ENCODE measurements around the gene PAPOLA.

PAPOLA gene

DNA sequence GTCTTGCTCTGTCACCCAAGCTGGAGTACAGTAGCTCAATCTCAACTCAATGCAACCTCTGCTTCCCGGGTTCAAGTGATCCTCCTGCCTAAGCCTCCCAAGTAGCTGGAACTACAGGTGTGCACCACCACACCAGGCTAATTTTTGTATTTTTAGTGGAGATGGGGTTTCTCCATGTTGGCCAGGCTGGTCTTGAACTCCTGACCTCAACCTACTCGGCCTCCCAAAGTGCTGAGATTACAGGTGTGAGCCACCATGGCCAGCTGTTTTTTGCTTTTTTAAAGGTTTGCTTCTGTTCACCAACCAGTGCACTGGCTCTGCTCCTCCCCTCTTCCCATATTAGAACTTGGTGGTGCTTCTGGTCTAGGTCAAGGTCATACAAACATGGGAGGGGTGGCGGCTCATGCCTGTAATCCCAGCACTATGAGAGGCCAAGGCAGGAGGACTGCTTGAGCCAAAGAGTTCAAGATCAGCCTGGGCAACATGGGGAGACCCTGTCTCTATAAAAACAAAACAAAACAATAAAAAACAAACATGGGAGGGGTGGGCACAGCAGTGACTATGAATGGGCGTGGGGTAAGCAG is 20.4 kb upstream of the PAPOLA start:
- no peak for DNase-seq
- in situ Hi-C loops (cut with HindIII; ENCODE audit: low pct_ligation_motif_present, low sequenced_read_pairs), result no loop called here
- no peak for TF ChIP-seq CTCF (IDR thresholded peaks at IDR 0.05; ENCODE audit: low read depth, low read length, missing control alignments)
- Histone ChIP-seq H3K36me3 (replicated peaks) (no peaks in the 10 kb centered on the region), H3K27ac (no peak overlapping the region), H3K27me3 (replicated peaks) (no peaks in the 10 kb centered on the region), H3K4me3 (ENCODE audit: low read depth, low read length) (no peak overlapping the region)

- H3K27ac ChIP-seq, result no peak overlapping the region
- TF ChIP-seq CTCF (IDR thresholded peaks at IDR 0.05; ENCODE audit: low read depth, low read length, missing control alignments), result no peak
- H3K36me3 ChIP-seq (replicated peaks), result no peaks in the 10 kb centered on the region
- no peak for DNase-seq
- no peaks in the 10 kb centered on the region for H3K27me3 ChIP-seq (replicated peaks)
- in situ Hi-C loops (cut with HindIII; ENCODE audit: low pct_ligation_motif_present, low sequenced_read_pairs), result no loop called here
- no peak overlapping the region for H3K4me3 ChIP-seq (ENCODE audit: low read depth, low read length)
These were observed 19.2 kb upstream of the PAPOLA start for GRCh38 chr14:96482986-96483385.

GRCh38 chr14:96484399-96484798 is 17.8 kb upstream of the PAPOLA start:
- TF ChIP-seq CTCF (IDR thresholded peaks at IDR 0.05; ENCODE audit: low read depth, low read length, missing control alignments), result no peak
- in situ Hi-C loops (cut with HindIII; ENCODE audit: low pct_ligation_motif_present, low sequenced_read_pairs), result no loop called here
- H3K4me3 ChIP-seq (ENCODE audit: low read depth, low read length), result no peak overlapping the region
- no peak overlapping the region for H3K27ac ChIP-seq
- no peaks in the 10 kb centered on the region for H3K27me3 ChIP-seq (replicated peaks)
- no peaks in the 10 kb centered on the region for H3K36me3 ChIP-seq (replicated peaks)
- no peak for DNase-seq

DNA sequence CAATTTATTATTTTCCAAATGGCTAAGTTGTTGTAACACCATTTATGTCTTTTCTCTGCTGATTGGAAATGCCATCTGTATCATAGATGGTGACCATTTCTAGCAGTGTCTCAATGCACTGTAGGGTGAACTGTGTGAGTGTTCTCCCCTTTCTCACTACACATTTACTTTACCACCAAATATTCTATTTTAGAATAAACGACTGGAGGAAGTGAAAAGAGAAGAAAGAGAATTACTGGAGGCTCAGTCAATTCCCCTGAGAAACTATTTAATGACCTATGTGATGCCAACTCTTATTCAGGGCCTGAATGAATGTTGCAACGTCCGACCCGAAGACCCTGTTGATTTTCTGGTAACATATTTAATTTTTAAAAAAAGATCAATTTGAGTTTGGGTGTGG is 15.5 kb upstream of the PAPOLA start:
- no peaks in the 10 kb centered on the region for H3K36me3 ChIP-seq (replicated peaks)
- no peaks in the 10 kb centered on the region for H3K27me3 ChIP-seq (replicated peaks)
- no peak for DNase-seq
- no peak overlapping the region for H3K27ac ChIP-seq
- H3K4me3 ChIP-seq (ENCODE audit: low read depth, low read length), result no peak overlapping the region
- in situ Hi-C loops (cut with HindIII; ENCODE audit: low pct_ligation_motif_present, low sequenced_read_pairs), result no loop called here
- TF ChIP-seq CTCF (IDR thresholded peaks at IDR 0.05; ENCODE audit: low read depth, low read length, missing control alignments), result no peak

DNA sequence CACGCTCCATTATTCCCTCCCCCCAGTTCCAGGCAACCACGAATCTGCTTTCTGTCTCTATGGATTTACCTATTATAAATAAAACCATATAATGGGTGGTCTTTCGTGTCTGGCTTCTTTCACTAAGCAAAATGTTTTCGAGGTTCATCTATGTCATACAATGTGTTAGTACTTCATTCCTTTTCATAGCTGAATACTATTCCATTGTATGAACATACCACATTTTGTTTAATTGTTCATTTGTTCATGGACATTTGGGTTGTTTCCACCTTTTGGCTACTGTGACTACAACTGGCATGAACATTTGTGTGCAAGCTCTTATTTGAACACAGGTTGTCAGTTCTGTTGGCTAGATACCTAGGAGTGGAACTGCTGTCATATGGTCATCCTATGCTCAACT is 12.9 kb upstream of the PAPOLA start:
- Histone ChIP-seq H3K27ac (no peak overlapping the region), H3K27me3 (replicated peaks) (no peaks in the 10 kb centered on the region), H3K4me3 (ENCODE audit: low read depth, low read length) (no peak overlapping the region), H3K36me3 (replicated peaks) (no peaks in the 10 kb centered on the region)
- TF ChIP-seq CTCF (IDR thresholded peaks at IDR 0.05; ENCODE audit: low read depth, low read length, missing control alignments), result no peak
- DNase-seq, result no peak
- in situ Hi-C loops (cut with HindIII; ENCODE audit: low pct_ligation_motif_present, low sequenced_read_pairs), result no loop called here

DNA sequence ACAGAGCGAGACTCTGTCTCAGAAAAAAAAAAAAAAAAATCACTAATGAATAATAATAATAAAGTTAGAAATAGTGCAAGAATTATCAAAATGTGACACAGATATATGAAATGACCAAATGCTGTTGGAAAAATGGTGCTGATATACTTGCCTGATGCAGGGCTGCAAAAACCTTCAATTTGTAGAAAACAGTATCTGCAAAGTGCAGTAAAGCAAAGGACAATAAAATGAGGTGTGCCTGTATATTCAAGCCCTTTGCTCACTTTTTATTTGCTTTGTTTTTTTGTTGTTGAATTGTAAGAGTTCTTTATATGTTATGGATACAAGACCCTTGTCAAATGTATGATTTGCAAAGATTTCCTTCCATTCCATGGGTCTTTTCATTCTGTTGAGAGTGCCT is 9.0 kb upstream of the PAPOLA start:
- no peak overlapping the region for H3K27ac ChIP-seq
- H3K27me3 ChIP-seq (replicated peaks), result no peaks in the 10 kb centered on the region
- no peak for TF ChIP-seq CTCF (IDR thresholded peaks at IDR 0.05; ENCODE audit: low read depth, low read length, missing control alignments)
- no peaks in the 10 kb centered on the region for H3K36me3 ChIP-seq (replicated peaks)
- no peak for DNase-seq
- H3K4me3 ChIP-seq (ENCODE audit: low read depth, low read length), result no peak overlapping the region
- in situ Hi-C loops (cut with HindIII; ENCODE audit: low pct_ligation_motif_present, low sequenced_read_pairs), result no loop called here
